ENCODE measurements around the gene CPA1. TPM values are rescaled to one million over a fixed set of nuclear protein-coding genes. Genes with fewer than 3 reads are reported as not detected.
A peak's percentile ranks its signal among the peaks of the same experiment; 100 is the strongest.

CPA1 gene
- total and polyA plus RNA-seq, 5 donors from 2014 or later, result 0.25 TPM; not detected in 4

- H3K9me3 Mint-ChIP-seq, result peaks cover 0 to 3% (median 0%) of the 10 kb centered on the region in 7 donors
- H3K4me1 Mint-ChIP-seq, result peaks cover 6 to 58% (median 28%) of the 10 kb centered on the region in 4 donors
- Histone ChIP-seq H3K9me3 (ENCODE audit: control insufficient read depth in 2 of 2, low read length in 2 of 2) (no peaks in the 10 kb centered on the region), H3K4me1 (ENCODE audit: control insufficient read depth, insufficient read depth, low read length, poor library complexity, severe bottlenecking) (peaks cover 33% of the 10 kb centered on the region), H3K36me3 (ENCODE audit: control insufficient read depth, insufficient read depth, low read length) (no peaks in the 10 kb centered on the region), H3K4me3 (ENCODE audit: low read depth, low read length) (peak overlapping the region; percentile 47), H3K27ac (ENCODE audit: insufficient read depth, low read length, poor library complexity, severe bottlenecking) (peak overlapping the region; percentile 64), H3K27me3 (ENCODE audit: control insufficient read depth, insufficient read depth, low read length) (no peaks in the 10 kb centered on the region)
- H3K36me3 Mint-ChIP-seq, result no peaks in the 10 kb centered on the region
- peak in 2 of 3 donors; percentile 21 to 59 for DNase-seq
- ATAC-seq (ENCODE audit: low read depth in 2 of 2), result no peak
- H3K4me3 Mint-ChIP-seq, result peak overlapping the region; percentile 23 to 94 (median 84)
- no peaks in the 10 kb centered on the region for H3K27me3 Mint-ChIP-seq
- peak overlapping the region in 2 of 3 donors; percentile 77 to 92 for H3K27ac Mint-ChIP-seq
Observed at GRCh38 chr7:130365511-130366441, 14.5 kb upstream of the CPA1 start.

DNA sequence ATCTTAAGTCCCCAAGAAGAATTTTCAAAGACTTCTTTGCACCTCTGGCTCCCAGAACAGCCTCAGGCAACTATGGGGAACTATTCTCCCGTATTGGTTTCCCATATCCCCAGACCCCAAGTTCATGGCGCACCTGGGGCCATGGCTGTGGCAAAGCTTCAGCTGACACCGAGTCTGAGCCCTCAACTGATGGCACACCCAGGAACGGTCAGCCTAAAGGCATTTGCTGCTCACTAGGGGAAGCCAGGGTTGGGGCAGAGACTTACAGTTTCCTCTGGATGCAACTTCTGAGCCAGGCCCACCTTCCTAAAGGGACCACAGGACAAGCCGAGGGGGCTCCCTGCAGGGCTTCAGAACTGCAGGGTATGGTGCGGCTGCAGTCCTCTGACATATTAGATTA, 13.7 kb upstream of the CPA1 start:
- Histone ChIP-seq H3K36me3 (ENCODE audit: control insufficient read depth, insufficient read depth, low read length) (no peaks in the 10 kb centered on the region), H3K27ac (ENCODE audit: insufficient read depth, low read length, poor library complexity, severe bottlenecking) (peak overlapping the region; percentile 64), H3K9me3 (ENCODE audit: control insufficient read depth in 2 of 2, low read length in 2 of 2) (no peaks in the 10 kb centered on the region), H3K4me3 (ENCODE audit: low read depth, low read length) (peak overlapping the region; percentile 47), H3K4me1 (ENCODE audit: control insufficient read depth, insufficient read depth, low read length, poor library complexity, severe bottlenecking) (peaks cover 33% of the 10 kb centered on the region), H3K27me3 (ENCODE audit: control insufficient read depth, insufficient read depth, low read length) (no peaks in the 10 kb centered on the region)
- Mint-ChIP-seq H3K9me3 (peaks cover 0 to 3% (median 0%) of the 10 kb centered on the region in 7 donors), H3K4me1 (peaks cover 6 to 58% (median 28%) of the 10 kb centered on the region in 4 donors), H3K4me3 (peak overlapping the region; percentile 82 to 94 (median 84)), H3K27ac (peak overlapping the region in 2 of 3 donors; percentile 73 to 92), H3K27me3 (no peaks in the 10 kb centered on the region), H3K36me3 (no peaks in the 10 kb centered on the region)
- ATAC-seq (ENCODE audit: low read depth in 2 of 2) (no peak), DNase-seq (no peak)

DNA sequence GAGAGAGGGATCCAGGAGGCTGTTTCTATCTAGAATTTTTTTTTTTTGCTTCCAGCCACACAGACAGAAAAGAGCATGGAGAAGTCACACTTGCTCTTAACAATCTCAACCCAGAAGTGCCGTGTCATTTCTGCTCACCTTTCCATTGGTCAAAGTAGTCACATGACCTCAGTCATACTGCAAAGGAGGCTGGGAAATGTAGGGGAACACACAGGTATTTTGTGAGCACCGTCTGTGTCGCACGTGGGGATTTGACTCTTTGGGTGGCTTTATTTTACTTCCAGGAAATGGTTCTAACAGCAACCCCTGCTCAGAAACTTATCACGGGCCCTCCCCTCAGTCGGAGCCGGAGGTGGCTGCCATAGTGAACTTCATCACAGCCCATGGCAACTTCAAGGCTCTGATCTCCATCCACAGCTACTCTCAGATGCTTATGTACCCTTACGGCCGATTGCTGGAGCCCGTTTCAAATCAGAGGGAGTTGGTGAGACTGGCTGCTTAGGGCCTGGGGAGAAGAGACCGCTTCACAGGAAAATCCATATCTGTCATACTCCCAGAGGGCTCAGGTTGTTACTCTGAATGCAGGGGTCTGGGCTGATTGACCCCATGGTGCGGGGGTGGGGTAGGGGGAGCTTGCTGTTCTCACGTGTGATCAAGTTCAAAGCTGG, 13.1 kb upstream of the CPA1 start:
- Histone ChIP-seq H3K9me3 (ENCODE audit: control insufficient read depth in 2 of 2, low read length in 2 of 2) (no peaks in the 10 kb centered on the region), H3K27ac (ENCODE audit: insufficient read depth, low read length, poor library complexity, severe bottlenecking) (peak overlapping the region; percentile 71), H3K4me1 (ENCODE audit: control insufficient read depth, insufficient read depth, low read length, poor library complexity, severe bottlenecking) (peaks cover 33% of the 10 kb centered on the region), H3K4me3 (ENCODE audit: low read depth, low read length) (peak overlapping the region; percentile 47), H3K27me3 (ENCODE audit: control insufficient read depth, insufficient read depth, low read length) (no peaks in the 10 kb centered on the region), H3K36me3 (ENCODE audit: control insufficient read depth, insufficient read depth, low read length) (no peaks in the 10 kb centered on the region)
- Mint-ChIP-seq H3K27ac (peak overlapping the region in 2 of 3 donors; percentile 73 to 92), H3K4me1 (peaks cover 6 to 62% (median 28%) of the 10 kb centered on the region in 4 donors), H3K4me3 (peak overlapping the region; percentile 82 to 94 (median 84)), H3K36me3 (peaks cover 4% of the 10 kb centered on the region), H3K9me3 (peaks cover 0 to 3% (median 0%) of the 10 kb centered on the region in 7 donors), H3K27me3 (no peaks in the 10 kb centered on the region)
- ATAC-seq (ENCODE audit: low read depth in 2 of 2) (peak in 1 of 2 donors; percentile 86), DNase-seq (peak in 2 of 3 donors; percentile 78 to 90)

DNA sequence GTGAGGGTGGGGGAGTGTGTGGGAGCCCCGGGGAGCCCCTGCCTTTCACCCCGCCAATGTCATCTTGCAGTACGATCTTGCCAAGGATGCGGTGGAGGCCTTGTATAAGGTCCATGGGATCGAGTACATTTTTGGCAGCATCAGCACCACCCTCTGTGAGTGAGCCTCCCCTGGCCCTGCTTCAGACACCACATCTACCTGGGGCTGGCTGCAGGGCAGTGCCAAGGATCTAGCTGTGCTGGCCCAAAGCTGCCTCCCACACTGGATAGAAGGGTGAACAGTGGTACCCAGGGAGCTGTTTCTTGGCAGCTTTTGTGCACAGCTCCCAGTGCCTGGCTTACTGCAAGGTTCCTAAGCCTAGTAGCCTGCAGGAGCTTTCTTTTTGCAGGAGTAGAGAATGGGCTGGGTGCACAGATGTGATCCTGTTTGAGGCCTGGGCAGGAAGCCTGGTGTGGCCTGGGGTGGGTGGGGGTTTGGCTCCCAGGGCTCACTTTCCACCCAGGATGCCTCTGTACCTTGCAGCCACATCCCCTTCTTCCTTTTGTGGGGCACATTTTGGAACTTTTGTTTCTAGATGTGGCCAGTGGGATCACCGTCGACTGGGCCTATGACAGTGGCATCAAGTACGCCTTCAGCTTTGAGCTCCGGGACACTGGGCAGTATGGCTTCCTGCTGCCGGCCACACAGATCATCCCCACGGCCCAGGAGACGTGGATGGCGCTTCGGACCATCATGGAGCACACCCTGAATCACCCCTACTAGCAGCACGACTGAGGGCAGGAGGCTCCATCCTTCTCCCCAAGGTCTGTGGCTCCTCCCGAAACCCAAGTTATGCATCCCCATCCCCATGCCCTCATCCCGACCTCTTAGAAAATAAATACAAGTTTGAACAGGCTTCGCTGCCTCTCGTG, 12.2 kb upstream of the CPA1 start:
- H3K27ac ChIP-seq (ENCODE audit: insufficient read depth, low read length, poor library complexity, severe bottlenecking), result peak overlapping the region; percentile 71
- no peaks in the 10 kb centered on the region for H3K36me3 ChIP-seq (ENCODE audit: control insufficient read depth, insufficient read depth, low read length)
- H3K9me3 Mint-ChIP-seq, result peaks cover 0 to 3% (median 0%) of the 10 kb centered on the region in 7 donors
- H3K4me1 Mint-ChIP-seq, result peaks cover 6 to 62% (median 28%) of the 10 kb centered on the region in 4 donors
- H3K4me3 Mint-ChIP-seq, result peak overlapping the region in 3 of 4 donors; percentile 82 to 94 (median 86)
- H3K9me3 ChIP-seq (ENCODE audit: control insufficient read depth in 2 of 2, low read length in 2 of 2), result no peaks in the 10 kb centered on the region
- peak overlapping the region; percentile 51 for H3K4me3 ChIP-seq (ENCODE audit: low read depth, low read length)
- no peaks in the 10 kb centered on the region for H3K27me3 ChIP-seq (ENCODE audit: control insufficient read depth, insufficient read depth, low read length)
- H3K27ac Mint-ChIP-seq, result peak overlapping the region; percentile 38 to 92 (median 73)
- H3K36me3 Mint-ChIP-seq, result peaks cover 4% of the 10 kb centered on the region
- no peaks in the 10 kb centered on the region for H3K27me3 Mint-ChIP-seq
- peaks cover 33% of the 10 kb centered on the region for H3K4me1 ChIP-seq (ENCODE audit: control insufficient read depth, insufficient read depth, low read length, poor library complexity, severe bottlenecking)
- ATAC-seq (ENCODE audit: low read depth in 2 of 2) (no peak), DNase-seq (peak in 1 of 3 donors; percentile 40)

- H3K4me3 Mint-ChIP-seq, result peak overlapping the region; percentile 53 to 94 (median 84)
- Histone ChIP-seq H3K27ac (ENCODE audit: insufficient read depth, low read length, poor library complexity, severe bottlenecking) (peak overlapping the region; percentile 30), H3K4me3 (ENCODE audit: low read depth, low read length) (peak overlapping the region; percentile 51), H3K9me3 (ENCODE audit: control insufficient read depth in 2 of 2, low read length in 2 of 2) (no peaks in the 10 kb centered on the region), H3K27me3 (ENCODE audit: control insufficient read depth, insufficient read depth, low read length) (no peaks in the 10 kb centered on the region), H3K4me1 (ENCODE audit: control insufficient read depth, insufficient read depth, low read length, poor library complexity, severe bottlenecking) (peaks cover 33% of the 10 kb centered on the region), H3K36me3 (ENCODE audit: control insufficient read depth, insufficient read depth, low read length) (no peaks in the 10 kb centered on the region)
- DNase-seq, result peak in 1 of 3 donors; percentile 68
- H3K4me1 Mint-ChIP-seq, result peaks cover 6 to 59% (median 28%) of the 10 kb centered on the region in 4 donors
- H3K27ac Mint-ChIP-seq, result peak overlapping the region; percentile 20 to 92 (median 73)
- H3K36me3 Mint-ChIP-seq, result peaks cover 4% of the 10 kb centered on the region
- no peak for ATAC-seq (ENCODE audit: low read depth in 2 of 2)
- H3K27me3 Mint-ChIP-seq, result no peaks in the 10 kb centered on the region
- H3K9me3 Mint-ChIP-seq, result peaks cover 0 to 3% (median 0%) of the 10 kb centered on the region in 7 donors
Observed at GRCh38 chr7:130369110-130369711, 11.1 kb upstream of the CPA1 start.

DNA sequence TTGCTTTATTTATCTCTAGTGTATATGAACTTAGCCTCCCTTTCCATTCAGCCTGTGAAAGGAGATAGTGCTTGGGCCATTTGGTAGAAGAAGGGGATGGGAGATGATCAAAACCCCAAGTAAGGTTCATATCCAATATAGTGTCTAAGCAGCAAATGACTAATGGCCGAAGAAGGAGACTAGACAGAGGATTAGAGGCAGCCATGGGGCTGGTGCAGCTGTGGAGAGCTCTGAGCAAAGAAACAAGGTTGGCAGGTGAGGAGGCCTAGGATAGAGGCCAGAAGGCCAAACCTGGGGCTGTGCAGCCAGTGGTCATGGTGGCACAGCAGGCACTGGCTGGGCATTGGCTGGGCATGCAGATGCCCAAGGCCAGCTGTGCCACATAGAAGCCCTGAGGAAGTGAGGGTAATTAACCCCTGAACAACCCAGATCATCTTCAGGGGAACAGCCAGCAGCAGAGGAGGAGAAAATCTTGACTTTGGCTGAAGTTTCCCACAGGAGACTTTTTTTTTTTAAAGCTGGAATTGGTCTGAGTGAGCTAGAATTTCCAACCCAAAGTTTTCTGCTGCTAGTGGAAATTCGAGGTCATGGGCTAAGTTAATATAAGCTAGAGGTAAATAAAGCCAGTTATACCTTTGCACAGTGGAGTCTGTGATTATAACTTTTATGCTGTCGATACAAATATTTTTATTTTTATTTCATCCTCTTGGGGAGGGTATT, 10.3 kb upstream of the CPA1 start:
- no peak for ATAC-seq (ENCODE audit: low read depth in 2 of 2)
- H3K4me1 ChIP-seq (ENCODE audit: control insufficient read depth, insufficient read depth, low read length, poor library complexity, severe bottlenecking), result peaks cover 33% of the 10 kb centered on the region
- peak overlapping the region; percentile 53 to 94 (median 84) for H3K4me3 Mint-ChIP-seq
- no peak for DNase-seq
- H3K36me3 Mint-ChIP-seq, result peaks cover 4% of the 10 kb centered on the region
- no peaks in the 10 kb centered on the region for H3K9me3 ChIP-seq (ENCODE audit: control insufficient read depth in 2 of 2, low read length in 2 of 2)
- peaks cover 0 to 3% (median 0%) of the 10 kb centered on the region in 7 donors for H3K9me3 Mint-ChIP-seq
- peaks cover 6 to 56% (median 27%) of the 10 kb centered on the region in 4 donors for H3K4me1 Mint-ChIP-seq
- no peak overlapping the region for H3K27ac ChIP-seq (ENCODE audit: insufficient read depth, low read length, poor library complexity, severe bottlenecking)
- H3K4me3 ChIP-seq (ENCODE audit: low read depth, low read length), result peak overlapping the region; percentile 51
- no peaks in the 10 kb centered on the region for H3K27me3 ChIP-seq (ENCODE audit: control insufficient read depth, insufficient read depth, low read length)
- peak overlapping the region in 2 of 3 donors; percentile 73 to 92 for H3K27ac Mint-ChIP-seq
- H3K27me3 Mint-ChIP-seq, result no peaks in the 10 kb centered on the region
- no peaks in the 10 kb centered on the region for H3K36me3 ChIP-seq (ENCODE audit: control insufficient read depth, insufficient read depth, low read length)
